Glutamatergic neuron (in vitro differentiated cells): ENCODE measurements around the gene RIN2. TPM values are rescaled to one million over a fixed set of nuclear protein-coding genes. Genes with fewer than 3 reads are reported as not detected.

Experiments
- DNase-seq: peaks from one replicate; pipeline ENCODE4 v3.0.0; 2022
- H3K27ac Mint-ChIP-seq: one replicate; pipeline ENCODE4 v1.8.0; 2020; ENCODE audit warnings: mild to moderate bottlenecking, mixed read lengths, inconsistent platforms; ENCODE audit not compliant: unreplicated experiment
- H3K27me3 Mint-ChIP-seq: one replicate; pipeline ENCODE4 v1.8.0; 2020; ENCODE audit warnings: mild to moderate bottlenecking, moderate library complexity, mixed read lengths, inconsistent platforms; ENCODE audit not compliant: unreplicated experiment
- H3K36me3 Mint-ChIP-seq: one replicate; pipeline ENCODE4 v1.8.0; 2020; ENCODE audit warnings: mild to moderate bottlenecking, mixed read lengths, inconsistent platforms; ENCODE audit not compliant: unreplicated experiment
- H3K4me1 Mint-ChIP-seq: one replicate; pipeline ENCODE4 v1.8.0; 2020; ENCODE audit warnings: mild to moderate bottlenecking, low read depth, mixed read lengths, inconsistent platforms; ENCODE audit not compliant: unreplicated experiment
- H3K4me3 Mint-ChIP-seq: one replicate; pipeline ENCODE4 v1.8.0; 2020; ENCODE audit warnings: mild to moderate bottlenecking, mixed read lengths, inconsistent platforms; ENCODE audit not compliant: unreplicated experiment
- H3K9me3 Mint-ChIP-seq: one replicate; pipeline ENCODE4 v1.8.0; 2020; ENCODE audit warnings: mild to moderate bottlenecking, moderate library complexity, mixed read lengths, inconsistent platforms; ENCODE audit not compliant: unreplicated experiment
- CTCF ChIP-seq: fragments of 200-600 bp; sonication (generic); IDR thresholded peaks from one replicate; pipeline ENCODE4 v1.5.0; 2021; ENCODE audit not compliant: partially characterized antibody, unreplicated experiment
- total RNA-seq: library from RNA; stranded (reverse); fragmentation: NEBNext Ultra II Directional; extraction: Animal tissue kit (Norgen Biotek cat#: 25700); gene quantifications from one replicate; pipeline ENCODE4 v1.2.1, GENCODE V29; 2021; ENCODE audit not compliant: unreplicated experiment

RIN2 gene
- total RNA-seq, 1 donor from 2014 or later, result 108 TPM

GRCh38 chr20:19742974-19743639, 15.0 kb upstream of the RIN2 start:
- TF ChIP-seq CTCF, result no peak
- Mint-ChIP-seq H3K36me3 (no peaks in the 10 kb centered on the region), H3K4me3 (no peak overlapping the region), H3K9me3 (peaks cover 6% of the 10 kb centered on the region), H3K4me1 (peaks cover 21% of the 10 kb centered on the region), H3K27ac (no peak overlapping the region), H3K27me3 (peaks cover 7% of the 10 kb centered on the region)
- no peak for DNase-seq

GRCh38 chr20:19743640-19743995, 14.4 kb upstream of the RIN2 start:
- Mint-ChIP-seq H3K9me3 (peaks cover 7% of the 10 kb centered on the region), H3K4me3 (no peak overlapping the region), H3K36me3 (no peaks in the 10 kb centered on the region), H3K4me1 (peaks cover 21% of the 10 kb centered on the region), H3K27me3 (peaks cover 7% of the 10 kb centered on the region), H3K27ac (no peak overlapping the region)
- no peak for DNase-seq
- no peak for TF ChIP-seq CTCF

- H3K36me3 Mint-ChIP-seq, result no peaks in the 10 kb centered on the region
- H3K27ac Mint-ChIP-seq, result no peak overlapping the region
- DNase-seq, result no peak
- peaks cover 4% of the 10 kb centered on the region for H3K27me3 Mint-ChIP-seq
- H3K4me1 Mint-ChIP-seq, result peaks cover 16% of the 10 kb centered on the region
- H3K4me3 Mint-ChIP-seq, result no peak overlapping the region
- H3K9me3 Mint-ChIP-seq, result peaks cover 4% of the 10 kb centered on the region
- no peak for TF ChIP-seq CTCF
Observed at GRCh38 chr20:19745106-19745505, 13.0 kb upstream of the RIN2 start.

- peaks cover 4% of the 10 kb centered on the region for H3K27me3 Mint-ChIP-seq
- peaks cover 4% of the 10 kb centered on the region for H3K9me3 Mint-ChIP-seq
- peaks cover 16% of the 10 kb centered on the region for H3K4me1 Mint-ChIP-seq
- no peak overlapping the region for H3K27ac Mint-ChIP-seq
- no peak for DNase-seq
- no peaks in the 10 kb centered on the region for H3K36me3 Mint-ChIP-seq
- no peak for TF ChIP-seq CTCF
- H3K4me3 Mint-ChIP-seq, result no peak overlapping the region
Observed at GRCh38 chr20:19745584-19745983, 12.5 kb upstream of the RIN2 start.

- Mint-ChIP-seq H3K36me3 (no peaks in the 10 kb centered on the region), H3K4me3 (no peak overlapping the region), H3K27ac (no peak overlapping the region), H3K4me1 (peaks cover 18% of the 10 kb centered on the region), H3K27me3 (peaks cover 4% of the 10 kb centered on the region), H3K9me3 (peaks cover 4% of the 10 kb centered on the region)
- TF ChIP-seq CTCF, result no peak
- DNase-seq, result no peak
Observed at GRCh38 chr20:19746396-19746795, 11.7 kb upstream of the RIN2 start.
